CD4-positive, alpha-beta T cell treated with Interleukin-17A for 4 hours (primary cell): ENCODE data around the gene OTOGL.
"Not testable (repeated sequence)": the region's sequence is repeated elsewhere in the genome, so short reads cannot be mapped to it uniquely, and the experiment has no call there.

Source experiments
- DNase-seq: peaks from one replicate; pipeline ENCODE4 v3.0.0-alpha.2; 2020; ENCODE audit warnings: mixed read lengths

Gene OTOGL

GRCh38 chr12:80121661-80122060 lies 22.3 kb downstream of the OTOGL start:
- no peak for DNase-seq

GRCh38 chr12:80129895-80130530 lies 30.7 kb downstream of the OTOGL start:
- DNase-seq, result no peak

GRCh38 chr12:80135624-80136023 lies 36.3 kb downstream of the OTOGL start:
- DNase-seq, result no peak

- DNase-seq, result no peak
These were observed 40.7 kb downstream of the OTOGL start for GRCh38 chr12:80140005-80140404.

GRCh38 chr12:80142640-80143039 lies 43.3 kb downstream of the OTOGL start:
- DNase-seq, result no peak

- no peak for DNase-seq
These were observed 44.2 kb downstream of the OTOGL start for GRCh38 chr12:80143537-80143936.

GRCh38 chr12:80149547-80150313 lies 50.4 kb downstream of the OTOGL start:
- not testable (repeated sequence) for DNase-seq

- no peak for DNase-seq
These were observed 51.8 kb downstream of the OTOGL start for GRCh38 chr12:80151131-80151530.

GRCh38 chr12:80154261-80154660 lies 54.9 kb downstream of the OTOGL start:
- no peak for DNase-seq

- DNase-seq, result no peak
These were observed 57.0 kb downstream of the OTOGL start for GRCh38 chr12:80156306-80156705.

- no peak for DNase-seq
These were observed 58.3 kb downstream of the OTOGL start for GRCh38 chr12:80157645-80158044.

- no peak for DNase-seq
These were observed 62.3 kb downstream of the OTOGL start for GRCh38 chr12:80161612-80162011.

- DNase-seq, result no peak
These were observed 62.8 kb downstream of the OTOGL start for GRCh38 chr12:80162177-80162576.

GRCh38 chr12:80165746-80166145 lies 66.4 kb downstream of the OTOGL start:
- DNase-seq, result no peak

GRCh38 chr12:80166751-80167150 lies 67.4 kb downstream of the OTOGL start:
- DNase-seq, result no peak

GRCh38 chr12:80168936-80169335 lies 69.6 kb downstream of the OTOGL start:
- DNase-seq, result no peak

- no peak for DNase-seq
These were observed 71.6 kb downstream of the OTOGL start for GRCh38 chr12:80170915-80171314.

- no peak for DNase-seq
These were observed 73.9 kb downstream of the OTOGL start for GRCh38 chr12:80173083-80173864.

GRCh38 chr12:80175307-80175930 lies 76.1 kb downstream of the OTOGL start:
- DNase-seq, result no peak

GRCh38 chr12:80176706-80177105 lies 77.4 kb downstream of the OTOGL start:
- no peak for DNase-seq

- DNase-seq, result no peak
These were observed 79.5 kb downstream of the OTOGL start for GRCh38 chr12:80178846-80179245.

GRCh38 chr12:80183939-80184338 lies 84.6 kb downstream of the OTOGL start:
- no peak for DNase-seq

GRCh38 chr12:80184926-80185325 lies 85.6 kb downstream of the OTOGL start:
- DNase-seq, result no peak
